ENCODE data around the gene CAMTA1. TPM values are rescaled to one million over a fixed set of nuclear protein-coding genes. Genes with fewer than 3 reads are reported as not detected.

CAMTA1 gene
- total RNA-seq, 1 donor, result 56.1 TPM

DNA sequence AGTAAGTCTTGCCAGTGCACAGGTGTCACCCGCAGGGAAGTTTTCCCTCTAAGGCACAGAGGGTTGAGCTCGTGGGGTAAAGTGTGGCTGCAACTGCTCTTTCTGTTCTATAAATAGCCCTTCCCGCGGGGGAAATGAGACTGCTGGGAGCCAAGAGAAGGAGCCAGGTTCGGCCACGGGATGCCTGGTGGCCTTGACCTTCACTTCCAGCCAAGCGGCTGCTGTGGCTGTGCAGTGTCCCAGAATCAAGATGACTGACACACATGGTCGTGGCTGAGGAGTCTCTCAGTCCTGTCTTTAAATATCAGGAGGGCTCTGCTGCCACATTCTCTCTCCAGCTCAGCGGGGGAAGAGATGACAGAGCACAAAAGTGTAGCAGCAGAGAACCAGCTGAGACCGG lies 831.7 kb downstream of the CAMTA1 start:
- H3K4me3 ChIP-seq (ENCODE audit: low read depth, low read length), result no peak overlapping the region
- TF ChIP-seq, protein P1, sequence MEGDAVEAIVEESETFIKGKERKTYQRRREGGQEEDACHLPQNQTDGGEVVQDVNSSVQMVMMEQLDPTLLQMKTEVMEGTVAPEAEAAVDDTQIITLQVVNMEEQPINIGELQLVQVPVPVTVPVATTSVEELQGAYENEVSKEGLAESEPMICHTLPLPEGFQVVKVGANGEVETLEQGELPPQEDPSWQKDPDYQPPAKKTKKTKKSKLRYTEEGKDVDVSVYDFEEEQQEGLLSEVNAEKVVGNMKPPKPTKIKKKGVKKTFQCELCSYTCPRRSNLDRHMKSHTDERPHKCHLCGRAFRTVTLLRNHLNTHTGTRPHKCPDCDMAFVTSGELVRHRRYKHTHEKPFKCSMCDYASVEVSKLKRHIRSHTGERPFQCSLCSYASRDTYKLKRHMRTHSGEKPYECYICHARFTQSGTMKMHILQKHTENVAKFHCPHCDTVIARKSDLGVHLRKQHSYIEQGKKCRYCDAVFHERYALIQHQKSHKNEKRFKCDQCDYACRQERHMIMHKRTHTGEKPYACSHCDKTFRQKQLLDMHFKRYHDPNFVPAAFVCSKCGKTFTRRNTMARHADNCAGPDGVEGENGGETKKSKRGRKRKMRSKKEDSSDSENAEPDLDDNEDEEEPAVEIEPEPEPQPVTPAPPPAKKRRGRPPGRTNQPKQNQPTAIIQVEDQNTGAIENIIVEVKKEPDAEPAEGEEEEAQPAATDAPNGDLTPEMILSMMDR (IDR thresholded peaks at IDR 0.05; ENCODE audit: insufficient read depth, low read depth, low read length), result no peak
- DNase-seq (ENCODE audit: low read depth), result no peak

DNA sequence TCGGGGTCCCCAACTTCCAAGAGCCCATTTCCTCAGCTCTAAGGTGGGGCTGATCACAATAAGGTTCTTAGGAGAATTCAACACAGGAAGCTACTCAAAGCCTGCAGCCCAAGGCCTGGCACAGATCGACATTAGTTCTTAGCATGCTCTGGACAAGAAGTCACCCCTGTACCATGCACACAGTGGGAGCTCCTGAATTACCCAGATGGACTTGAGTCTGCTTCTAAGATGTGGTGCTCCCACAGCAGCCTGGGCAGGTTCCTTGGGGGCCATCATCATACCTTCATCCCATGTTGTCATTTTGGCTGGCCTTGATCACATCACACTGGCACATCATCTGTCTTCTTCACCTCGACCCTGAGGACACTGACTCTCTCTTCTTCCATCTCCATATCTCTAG lies 832.6 kb downstream of the CAMTA1 start:
- TF ChIP-seq, protein P1 (IDR thresholded peaks at IDR 0.05; ENCODE audit: insufficient read depth, low read depth, low read length), result no peak
- H3K4me3 ChIP-seq (ENCODE audit: low read depth, low read length), result no peak overlapping the region
- DNase-seq (ENCODE audit: low read depth), result no peak

DNA sequence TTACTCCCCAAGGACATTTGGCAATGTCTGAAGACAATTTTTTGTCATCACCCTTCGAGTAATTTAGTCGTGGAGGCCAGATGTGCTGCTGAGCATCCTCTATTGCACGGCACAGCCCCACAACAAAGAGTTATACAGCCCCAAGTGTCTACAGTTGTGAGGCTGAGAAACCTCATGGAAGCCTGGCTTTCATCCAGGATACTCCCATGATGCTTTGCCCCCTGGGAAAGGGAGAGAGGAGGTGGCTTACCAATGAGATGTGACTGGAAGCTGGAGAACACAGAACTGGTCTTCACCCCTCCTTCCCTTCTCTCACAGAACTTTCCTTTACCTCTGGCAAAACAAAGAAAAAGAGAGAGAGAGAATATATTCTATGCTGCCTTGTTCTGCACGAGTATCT lies 834.9 kb downstream of the CAMTA1 start:
- H3K4me3 ChIP-seq (ENCODE audit: low read depth, low read length), result no peak overlapping the region
- TF ChIP-seq, protein P1 (IDR thresholded peaks at IDR 0.05; ENCODE audit: insufficient read depth, low read depth, low read length), result no peak
- no peak for DNase-seq (ENCODE audit: low read depth)

DNA sequence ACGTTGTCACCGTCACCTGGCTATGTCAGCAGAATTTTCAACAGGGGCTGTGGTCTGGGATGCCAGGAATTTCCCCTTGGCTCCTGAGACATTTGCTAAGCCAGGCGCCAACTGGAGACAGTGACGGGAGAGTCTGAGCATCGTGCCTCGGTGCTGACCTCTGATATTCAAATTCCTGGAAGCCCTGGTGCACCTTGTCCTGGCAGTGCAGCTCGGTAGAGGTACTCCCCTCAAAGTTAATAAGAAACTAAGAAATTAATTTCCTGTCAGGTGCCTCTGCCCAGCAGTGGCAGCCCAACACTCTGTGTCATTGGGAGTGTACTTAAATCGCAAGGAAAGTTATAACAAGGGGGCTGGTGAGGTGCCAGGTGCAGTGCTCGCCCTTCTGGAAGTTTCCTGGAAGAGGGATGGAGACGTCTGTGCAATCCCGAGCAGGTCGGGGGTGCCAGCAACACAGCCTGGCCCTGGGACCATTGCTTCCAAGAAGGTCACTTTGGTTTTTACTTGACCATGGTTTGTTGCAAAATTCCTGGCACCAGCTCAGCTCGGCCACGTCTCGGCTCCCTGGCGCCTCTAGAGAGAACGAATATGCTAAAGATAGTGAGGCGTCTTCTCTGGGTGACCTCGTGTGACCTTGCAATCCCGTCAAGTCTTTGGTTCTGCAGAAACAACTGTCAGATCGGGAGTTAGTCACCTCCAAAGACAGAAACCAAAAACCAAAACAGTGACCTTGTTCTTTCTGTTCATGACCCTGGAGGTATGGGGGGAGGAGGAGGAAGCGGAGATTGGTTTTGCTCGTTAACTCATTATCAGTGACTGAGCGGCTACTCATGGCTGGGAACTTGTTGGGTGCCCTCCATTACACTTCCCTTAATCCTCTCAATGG lies 836.3 kb downstream of the CAMTA1 start:
- TF ChIP-seq, protein P1 (IDR thresholded peaks at IDR 0.05; ENCODE audit: insufficient read depth, low read depth, low read length), result no peak
- H3K4me3 ChIP-seq (ENCODE audit: low read depth, low read length), result no peak overlapping the region
- DNase-seq (ENCODE audit: low read depth), result no peak

DNA sequence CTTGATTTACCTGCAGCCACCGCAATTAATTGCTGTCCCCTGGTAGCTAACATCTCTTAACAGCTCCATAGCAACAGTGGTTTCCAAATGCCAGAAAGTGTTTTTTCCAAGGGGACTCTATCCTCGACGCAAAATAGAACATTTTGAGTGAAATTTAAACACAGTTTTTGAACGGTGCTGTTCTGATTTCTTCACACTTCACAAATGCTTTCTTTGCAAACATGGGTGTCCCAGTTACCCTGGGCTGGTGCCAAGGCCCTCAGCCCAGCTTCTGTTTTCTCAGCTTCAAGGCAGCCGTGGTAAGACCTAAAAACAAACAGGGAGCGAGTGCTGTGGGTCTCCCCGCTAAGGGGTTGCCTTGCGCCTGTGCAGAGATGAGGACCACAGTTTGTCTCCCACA lies 838.6 kb downstream of the CAMTA1 start:
- H3K4me3 ChIP-seq (ENCODE audit: low read depth, low read length), result no peak overlapping the region
- DNase-seq (ENCODE audit: low read depth), result no peak
- TF ChIP-seq, protein P1 (IDR thresholded peaks at IDR 0.05; ENCODE audit: insufficient read depth, low read depth, low read length), result no peak

DNA sequence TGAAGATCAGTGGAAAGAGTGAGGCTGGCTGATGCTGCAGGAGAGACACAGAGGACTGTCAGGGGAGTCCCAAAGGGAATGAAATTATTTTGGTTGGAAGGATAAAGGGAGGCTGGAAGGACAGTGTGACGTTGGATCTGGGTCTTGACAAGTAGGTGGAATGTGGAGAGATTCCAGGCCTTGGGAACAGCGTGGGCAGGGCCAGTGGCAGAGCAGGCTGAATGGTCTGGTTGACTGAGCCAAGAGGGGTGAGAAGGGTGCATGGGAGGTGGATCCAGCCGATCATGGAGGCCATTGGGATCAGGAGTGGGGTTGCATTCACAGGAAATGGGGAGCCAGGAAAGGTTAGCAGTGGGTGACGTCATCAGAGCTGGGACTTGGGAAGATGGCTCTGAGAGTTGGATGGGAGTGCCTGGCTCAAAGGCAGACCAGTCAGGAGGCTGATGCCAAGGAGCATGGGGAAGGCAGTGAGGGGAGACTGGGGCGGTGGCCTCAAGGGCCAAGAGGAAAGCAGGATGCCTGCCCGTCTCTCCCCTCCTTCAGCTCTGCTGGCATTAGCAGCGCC lies 839.6 kb downstream of the CAMTA1 start:
- TF ChIP-seq, protein P1 (IDR thresholded peaks at IDR 0.05; ENCODE audit: insufficient read depth, low read depth, low read length), result no peak
- H3K4me3 ChIP-seq (ENCODE audit: low read depth, low read length), result no peak overlapping the region
- no peak for DNase-seq (ENCODE audit: low read depth)

All from fibroblast of villous mesenchyme (primary cell).